Astrocyte of the spinal cord (primary cell): Measurements from ENCODE around the gene OPCML.

ENCODE experiments used
- DNase-seq: peaks from one replicate; pipeline ENCODE4 v3.0.0; 2011; ENCODE audit warnings: low read depth, low spot score
- H3K4me3 ChIP-seq: 2 replicates; pipeline ENCODE4 v1.5.1; 2011; ENCODE audit warnings: low read depth, mild to moderate bottlenecking, low read length, moderate library complexity
- in situ Hi-C: cut with HindIII; loops from 2 replicates; pipeline ENCODE4 v1.10.0; 2017; ENCODE audit warnings: low sequenced_read_pairs
- TF ChIP-seq, protein P1 (sequence below): IDR thresholded peaks from 2 replicates; pipeline ENCODE4 v1.5.1; 2012; ENCODE audit warnings: low read depth, mild to moderate bottlenecking, low read length, inconsistent platforms

OPCML gene

GRCh38 chr11:132691848-132692550 lies 840.3 kb downstream of the OPCML start:
- H3K4me3 ChIP-seq: no peak overlapping the region
- TF ChIP-seq, protein P1, sequence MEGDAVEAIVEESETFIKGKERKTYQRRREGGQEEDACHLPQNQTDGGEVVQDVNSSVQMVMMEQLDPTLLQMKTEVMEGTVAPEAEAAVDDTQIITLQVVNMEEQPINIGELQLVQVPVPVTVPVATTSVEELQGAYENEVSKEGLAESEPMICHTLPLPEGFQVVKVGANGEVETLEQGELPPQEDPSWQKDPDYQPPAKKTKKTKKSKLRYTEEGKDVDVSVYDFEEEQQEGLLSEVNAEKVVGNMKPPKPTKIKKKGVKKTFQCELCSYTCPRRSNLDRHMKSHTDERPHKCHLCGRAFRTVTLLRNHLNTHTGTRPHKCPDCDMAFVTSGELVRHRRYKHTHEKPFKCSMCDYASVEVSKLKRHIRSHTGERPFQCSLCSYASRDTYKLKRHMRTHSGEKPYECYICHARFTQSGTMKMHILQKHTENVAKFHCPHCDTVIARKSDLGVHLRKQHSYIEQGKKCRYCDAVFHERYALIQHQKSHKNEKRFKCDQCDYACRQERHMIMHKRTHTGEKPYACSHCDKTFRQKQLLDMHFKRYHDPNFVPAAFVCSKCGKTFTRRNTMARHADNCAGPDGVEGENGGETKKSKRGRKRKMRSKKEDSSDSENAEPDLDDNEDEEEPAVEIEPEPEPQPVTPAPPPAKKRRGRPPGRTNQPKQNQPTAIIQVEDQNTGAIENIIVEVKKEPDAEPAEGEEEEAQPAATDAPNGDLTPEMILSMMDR: no peak
- in situ Hi-C loops: no loop called here
- no peak for DNase-seq

GRCh38 chr11:132686886-132687285 lies 845.4 kb downstream of the OPCML start:
- TF ChIP-seq, protein P1: no peak
- no peak overlapping the region for H3K4me3 ChIP-seq
- peak; percentile 19 for DNase-seq
- in situ Hi-C loops: no loop called here

- H3K4me3 ChIP-seq: no peak overlapping the region
- DNase-seq: peak; percentile 68
- in situ Hi-C loops: no loop called here
- TF ChIP-seq, protein P1: no peak
Measured at GRCh38 chr11:132685174-132685611, 847.1 kb downstream of the OPCML start.

DNA sequence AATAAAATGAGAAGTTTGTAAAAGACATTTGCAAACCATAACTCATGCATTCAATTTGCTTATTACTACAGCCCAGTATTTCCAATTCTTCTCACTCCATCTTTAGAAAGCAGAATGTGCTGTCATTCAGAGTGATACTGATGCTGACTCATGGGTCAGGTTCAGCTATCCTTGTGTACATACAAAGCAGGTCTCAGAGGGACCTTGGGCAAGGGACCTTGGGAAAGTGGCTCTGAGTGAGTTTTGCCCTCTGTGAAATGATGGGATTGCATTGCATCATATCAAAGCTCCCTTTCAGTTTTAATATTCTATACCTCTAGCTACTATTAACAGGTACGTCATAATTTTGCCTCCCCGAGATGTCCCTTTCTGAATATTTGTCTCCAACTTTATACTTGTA lies 848.7 kb downstream of the OPCML start:
- in situ Hi-C loops: no loop called here

GRCh38 chr11:132681971-132682370 lies 850.3 kb downstream of the OPCML start:
- DNase-seq: no peak
- in situ Hi-C loops: no loop called here
- TF ChIP-seq, protein P1: no peak
- H3K4me3 ChIP-seq: no peak overlapping the region

More for the DNA sequence above, 848.7 kb downstream of the OPCML start:
- no peak for DNase-seq
- TF ChIP-seq, protein P1: no peak
- H3K4me3 ChIP-seq: no peak overlapping the region

GRCh38 chr11:132680584-132680983 lies 851.7 kb downstream of the OPCML start:
- in situ Hi-C loops: no loop called here
- TF ChIP-seq, protein P1: no peak
- no peak overlapping the region for H3K4me3 ChIP-seq
- no peak for DNase-seq
